Muscle of back (tissue), 11 donors: ENCODE measurements around the gene ARHGAP15. TPM values are rescaled to one million over a fixed set of nuclear protein-coding genes. Genes with fewer than 3 reads are reported as not detected.
A peak's percentile ranks its signal among the peaks of the same experiment; 100 is the strongest.

ENCODE experiments used
- DNase-seq, 3 donors: peaks; one replicate each; pipeline versions ENCODE4 v3.0.0 to v3.0.0-alpha.2; 2013
- polyA plus RNA-seq, 10 donors: library from polyadenylated mRNA; unstranded; fragments of 120-200 nt; gene quantifications; one replicate each; pipeline ENCODE4 v1.2.1, GENCODE V29; 2013; ENCODE audit not compliant: insufficient read length in 10 of 10

The ARHGAP15 gene
- polyA plus RNA-seq, 10 donors, result 6.3 to 14.6 (median 10.2) TPM

GRCh38 chr2:143480601-143481236 lies 351.5 kb downstream of the ARHGAP15 start:
- peak; percentile 48 to 82 (median 52) for DNase-seq

GRCh38 chr2:143481237-143481623 lies 352.0 kb downstream of the ARHGAP15 start:
- DNase-seq, result peak; percentile 83 to 93 (median 87)

- DNase-seq, result peak in 2 of 3 donors; percentile 16 to 27
Observed at GRCh38 chr2:143481733-143482132, 352.5 kb downstream of the ARHGAP15 start.

- peak; percentile 57 to 83 (median 63) for DNase-seq
Observed at GRCh38 chr2:143482316-143482715, 353.1 kb downstream of the ARHGAP15 start.

- DNase-seq, result peak; percentile 69 to 88 (median 81)
Observed at GRCh38 chr2:143482771-143483170, 353.6 kb downstream of the ARHGAP15 start.

GRCh38 chr2:143486976-143487375 lies 357.8 kb downstream of the ARHGAP15 start:
- DNase-seq, result no peak

GRCh38 chr2:143489145-143489544 lies 359.9 kb downstream of the ARHGAP15 start:
- DNase-seq, result peak in 2 of 3 donors; percentile 40 to 69

- no peak for DNase-seq
Observed at GRCh38 chr2:143491131-143491530, 361.9 kb downstream of the ARHGAP15 start.

GRCh38 chr2:143493339-143493738 lies 364.1 kb downstream of the ARHGAP15 start:
- no peak for DNase-seq

GRCh38 chr2:143497726-143498125 lies 368.5 kb downstream of the ARHGAP15 start:
- DNase-seq, result no peak

- DNase-seq, result no peak
Observed at GRCh38 chr2:143498496-143498895, 369.3 kb downstream of the ARHGAP15 start.

GRCh38 chr2:143499061-143499460 lies 369.8 kb downstream of the ARHGAP15 start:
- DNase-seq, result no peak

GRCh38 chr2:143501106-143501676 lies 372.0 kb downstream of the ARHGAP15 start:
- no peak for DNase-seq

GRCh38 chr2:143503280-143503679 lies 374.1 kb downstream of the ARHGAP15 start:
- no peak for DNase-seq

- no peak for DNase-seq
Observed at GRCh38 chr2:143504397-143504796, 375.2 kb downstream of the ARHGAP15 start.

GRCh38 chr2:143505542-143505941 lies 376.3 kb downstream of the ARHGAP15 start:
- DNase-seq, result no peak

- DNase-seq, result peak in 2 of 3 donors; percentile 48 to 74
Observed at GRCh38 chr2:143513081-143513480, 383.9 kb downstream of the ARHGAP15 start.

- DNase-seq, result no peak
Observed at GRCh38 chr2:143514413-143514812, 385.2 kb downstream of the ARHGAP15 start.

GRCh38 chr2:143515318-143515717 lies 386.1 kb downstream of the ARHGAP15 start:
- no peak for DNase-seq

GRCh38 chr2:143519521-143519920 lies 390.3 kb downstream of the ARHGAP15 start:
- DNase-seq, result no peak

- DNase-seq, result peak in 1 of 3 donors; percentile 49
Observed at GRCh38 chr2:143521396-143521795, 392.2 kb downstream of the ARHGAP15 start.

- DNase-seq, result no peak
Observed at GRCh38 chr2:143522699-143523098, 393.5 kb downstream of the ARHGAP15 start.

GRCh38 chr2:143524119-143524553 lies 394.9 kb downstream of the ARHGAP15 start:
- DNase-seq, result peak in 1 of 3 donors; percentile 68
